H1 (cell line): ENCODE measurements around the gene PDE4D. TPM values are rescaled to one million over a fixed set of nuclear protein-coding genes. Genes with fewer than 3 reads are reported as not detected.

Experiments used
- CTCF ChIA-PET: fragments of 300-600 bp; sonication (Branson Sonifier 250); formaldehyde crosslinking; loops from one replicate; lab custom pipeline; 2021; ENCODE audit not compliant: partially characterized antibody; lab: Charles Lee
- POLR2A ChIA-PET: fragments of 300-600 bp; sonication (Branson Sonifier 250); formaldehyde crosslinking; loops from one replicate; lab custom pipeline; 2021; ENCODE audit warnings: inconsistent platforms; ENCODE audit not compliant: partially characterized antibody; lab: Charles Lee
- DNase-seq, 2 experiments: peaks; one replicate each; pipeline versions ENCODE4 v3.0.0 to v3.0.0-alpha.2; 2010 to 2022; ENCODE audit warnings: low spot score in 2 of 2, low read depth in 1 of 2, mixed read lengths in 1 of 2
- FAIRE-seq: peaks from 2 replicates; lab custom pipeline; 2011; peaks lifted over from hg19 to GRCh38; lab: Jason Lieb, UNC
- H2AFZ ChIP-seq: 2 replicates; pipeline ENCODE4 v1.8.1; 2012; ENCODE audit warnings: low read length, inconsistent platforms
- H2AK5ac ChIP-seq: 2 replicates; pipeline ENCODE4 v1.6.1; 2013; ENCODE audit warnings: low read depth, low read length
- H2BK120ac ChIP-seq: replicated peaks from 2 replicates; pipeline ENCODE3; 2013; ENCODE audit warnings: low read depth, low read length, inconsistent platforms
- H2BK12ac ChIP-seq: 2 replicates; pipeline ENCODE4 v1.6.1; 2013; ENCODE audit warnings: low read depth, low read length
- H2BK15ac ChIP-seq: 2 replicates; pipeline ENCODE4 v1.6.1; 2013; ENCODE audit warnings: low read length
- H2BK20ac ChIP-seq: 2 replicates; pipeline ENCODE4 v1.6.1; 2013; ENCODE audit warnings: low read length
- H2BK5ac ChIP-seq: 2 replicates; pipeline ENCODE4 v1.6.1; 2013; ENCODE audit warnings: low read depth, low read length
- H3K14ac ChIP-seq: 2 replicates; pipeline ENCODE4 v1.6.1; 2013; ENCODE audit warnings: inconsistent platforms; ENCODE audit not compliant: insufficient read length
- H3K18ac ChIP-seq: 2 replicates; pipeline ENCODE4 v1.6.1; 2013; ENCODE audit warnings: low read length; ENCODE audit errors: extremely low read depth
- H3K23ac ChIP-seq: 2 replicates; pipeline ENCODE4 v1.6.1; 2013; ENCODE audit warnings: inconsistent platforms; ENCODE audit not compliant: insufficient read length
- H3K23me2 ChIP-seq: 2 replicates; pipeline ENCODE4 v1.6.1; 2013; ENCODE audit warnings: low read depth, low read length
- H3K27ac ChIP-seq: 2 replicates; pipeline ENCODE4 v1.6.1; 2011; ENCODE audit warnings: low read depth, low read length, inconsistent platforms
- H3K27me3 ChIP-seq, 4 experiments: replicated peaks in 1 of 4; 1 replicate in 1 of 4; 2 replicates in 3 of 4; pipeline versions ENCODE4 v1.6.1 to v1.8.1; 2011 to 2013; ENCODE audit warnings: low read length in 3 of 4, mild to moderate bottlenecking in 3 of 4, inconsistent platforms in 2 of 4, mixed read lengths in 2 of 4, moderate library complexity in 1 of 4; ENCODE audit not compliant: control insufficient read depth in 3 of 4, insufficient read depth in 3 of 4; ENCODE audit errors: extremely low read depth in 1 of 4
- H3K36me3 ChIP-seq, 4 experiments: 2 replicates each; pipeline versions ENCODE4 v1.6.1 to v1.8.1; 2011 to 2013; ENCODE audit warnings: mild to moderate bottlenecking in 4 of 4, low read length in 3 of 4, moderate library complexity in 2 of 4, control low read depth in 1 of 4, inconsistent platforms in 1 of 4; ENCODE audit not compliant: insufficient read depth in 4 of 4, control insufficient read depth in 2 of 4
- H3K4ac ChIP-seq: replicated peaks from 2 replicates; pipeline ENCODE3; 2013; ENCODE audit warnings: low read length, low read depth, mixed read lengths, inconsistent platforms; ENCODE audit not compliant: insufficient read length
- H3K4me1 ChIP-seq, 4 experiments: replicated peaks in 1 of 4; 1 replicate in 1 of 4; 2 replicates in 3 of 4; pipeline versions ENCODE4 v1.6.1 to v1.8.1; 2011 to 2013; ENCODE audit warnings: low read length in 3 of 4, inconsistent platforms in 2 of 4, mixed read lengths in 1 of 4; ENCODE audit not compliant: insufficient read depth in 4 of 4, control insufficient read depth in 3 of 4
- H3K4me2 ChIP-seq, 2 experiments: 2 replicates each; pipeline versions ENCODE4 v1.6.1 to v1.8.1; 2011 to 2013; ENCODE audit warnings: low read depth in 2 of 2, low read length in 2 of 2, control low read depth in 1 of 2, inconsistent platforms in 1 of 2, mild to moderate bottlenecking in 1 of 2; ENCODE audit not compliant: insufficient read depth in 1 of 2
- H3K4me3 ChIP-seq, 4 experiments: fragments of 200-600, 300-600 bp in 1 of 4; sonication (generic), shearing (Covaris generic), sonication (Bioruptor Twin) in 1 of 4; 2 replicates each; pipeline versions ENCODE4 v1.5.1 to v1.8.1; 2011 to 2016; ENCODE audit warnings: low read length in 4 of 4, low read depth in 3 of 4, control low read depth in 2 of 4, inconsistent platforms in 2 of 4, mild to moderate bottlenecking in 2 of 4, mixed read lengths in 1 of 4, moderate library complexity in 1 of 4; ENCODE audit not compliant: insufficient read depth in 2 of 4; ENCODE audit errors: extremely low read depth in 1 of 4
- H3K56ac ChIP-seq: replicated peaks from 2 replicates; pipeline ENCODE3; 2013; ENCODE audit warnings: low read depth, mild to moderate bottlenecking, mixed read lengths, low read length, inconsistent platforms; ENCODE audit not compliant: insufficient read length
- H3K79me1 ChIP-seq: 2 replicates; pipeline ENCODE4 v1.6.1; 2013; ENCODE audit warnings: low read depth, low read length, control low read depth
- H3K79me2 ChIP-seq, 2 experiments: 2 replicates each; pipeline versions ENCODE4 v1.6.1 to v1.8.1; 2012 to 2013; ENCODE audit warnings: low read length in 2 of 2, mild to moderate bottlenecking in 2 of 2, inconsistent platforms in 1 of 2; ENCODE audit not compliant: insufficient read depth in 2 of 2, control insufficient read depth in 1 of 2
- H3K9ac ChIP-seq, 4 experiments: replicated peaks in 1 of 4; 1 replicate in 1 of 4; 2 replicates in 3 of 4; pipeline versions ENCODE4 v1.6.1 to v1.8.1; 2011 to 2013; ENCODE audit warnings: low read depth in 3 of 4, low read length in 3 of 4, control low read depth in 2 of 4, mild to moderate bottlenecking in 2 of 4, moderate library complexity in 2 of 4, inconsistent platforms in 1 of 4; ENCODE audit errors: extremely low read depth in 1 of 4
- H3K9me3 ChIP-seq, 2 experiments: 2 replicates each; pipeline versions ENCODE4 v1.6.1 to v1.8.1; 2012 to 2013; ENCODE audit warnings: mild to moderate bottlenecking in 2 of 2, moderate library complexity in 2 of 2, control low read depth in 1 of 2, inconsistent platforms in 1 of 2, low read depth in 1 of 2, low read length in 1 of 2, mixed read lengths in 1 of 2; ENCODE audit not compliant: insufficient read depth in 2 of 2
- H4K20me1 ChIP-seq, 2 experiments: replicated peaks in 1 of 2; 2 replicates each; pipeline versions ENCODE3 to v1.8.1; 2011 to 2013; ENCODE audit warnings: inconsistent platforms in 2 of 2, low read length in 2 of 2, mild to moderate bottlenecking in 1 of 2; ENCODE audit not compliant: insufficient read depth in 2 of 2, control insufficient read depth in 1 of 2
- H4K5ac ChIP-seq: 2 replicates; pipeline ENCODE4 v1.6.1; 2013; ENCODE audit warnings: low read length, low read depth, mixed read lengths, inconsistent platforms; ENCODE audit not compliant: insufficient read length
- H4K8ac ChIP-seq: 2 replicates; pipeline ENCODE4 v1.8.0; 2013; ENCODE audit warnings: mild to moderate bottlenecking, moderate library complexity, low read length, inconsistent platforms; ENCODE audit not compliant: insufficient read depth; ENCODE audit errors: extremely low read depth
- H4K91ac ChIP-seq: replicated peaks from 2 replicates; pipeline ENCODE3; 2013; ENCODE audit warnings: low read length, mixed read lengths, inconsistent platforms; ENCODE audit not compliant: insufficient read length
- ASH2L ChIP-seq: fragments of 200-600, 300-600 bp; sonication (generic); IDR thresholded peaks from one replicate; pipeline ENCODE4 v1.7.1; 2017; ENCODE audit warnings: low read length
- ATF2 ChIP-seq: IDR thresholded peaks from 2 replicates; pipeline ENCODE4 v1.6.1; 2012; ENCODE audit warnings: low read length, inconsistent platforms
- BCL11A ChIP-seq, 2 experiments: IDR thresholded peaks; one replicate each; pipeline ENCODE4 v1.6.1; 2011; ENCODE audit warnings: low read depth in 2 of 2, low read length in 2 of 2, mild to moderate bottlenecking in 2 of 2
- CBX5 ChIP-seq: fragments of 300-800, 300-1000 bp; sonication (generic); IDR thresholded peaks from 2 replicates; pipeline ENCODE4 v1.7.1; 2016; ENCODE audit warnings: antibody characterized with exemption, low read length, low read depth
- CEBPB ChIP-seq: IDR thresholded peaks from 2 replicates; pipeline ENCODE4 v1.6.1; 2012; ENCODE audit warnings: low read depth, low read length
- CREB1 ChIP-seq: IDR thresholded peaks from 2 replicates; pipeline ENCODE4 v1.6.1; 2012; ENCODE audit warnings: inconsistent platforms
- JUND ChIP-seq: IDR thresholded peaks from 2 replicates; pipeline ENCODE4 v1.6.1; 2011; ENCODE audit warnings: mild to moderate bottlenecking, improper control_type of control experiment, low read length
- KDM1A ChIP-seq: fragments of 200-600, 300-600 bp; sonication (generic); IDR thresholded peaks from 2 replicates; pipeline ENCODE4 v1.7.1; 2016; ENCODE audit warnings: mild to moderate bottlenecking, low read length, borderline replicate concordance
- NRF1 ChIP-seq: IDR thresholded peaks from 2 replicates; pipeline ENCODE4 v1.6.1; 2011; ENCODE audit warnings: mild to moderate bottlenecking, low read depth, low read length, improper control_type of control experiment
- WGBS, 2 experiments: shearing (Covaris generic) in 1 of 2; methylation state at CpG; one replicate each; pipeline versions ENCODE4 v1.1.6 to v1.1.7; 2013 to 2015; ENCODE audit warnings: low lambda C conversion rate in 2 of 2, mixed read lengths in 2 of 2, inconsistent platforms in 1 of 2, low coverage in 1 of 2, missing lambda C conversion rate in 1 of 2; ENCODE audit not compliant: insufficient replicate concordance in 2 of 2, insufficient coverage in 1 of 2, insufficient read length in 1 of 2; ENCODE audit errors: extremely low coverage in 1 of 2, missing lambda C conversion rate in 1 of 2; 5-methylcytosine and 5-hydroxymethylcytosine counted together
- polyA plus RNA-seq, 7 experiments: library from polyadenylated mRNA; depleted of rRNA in 3 of 7; stranded (reverse) in 5 of 7; unstranded in 2 of 7; fragments of >200 nt in 5 of 7; fragments of 200-250 nt in 2 of 7; gene quantifications; 1 replicate in 5 of 7; 2 replicates in 1 of 7; 4 replicates in 1 of 7; pipeline versions ENCODE4 v1.2.1 to v1.2.3, GENCODE V29; 2011 to 2013; ENCODE audit warnings: missing spikeins in 2 of 7, mixed read lengths in 2 of 7
- total RNA-seq: library from RNA; stranded (reverse); fragmentation: NEBNext Ultra II Directional; extraction: Animal tissue kit (Norgen Biotek cat#: 25700); gene quantifications from 2 replicates; pipeline ENCODE4 v1.2.1, GENCODE V29; 2021

Gene PDE4D
- total and polyA plus RNA-seq, 2 of the 8 experiments (the other 6 are each of a cell fraction or from before 2014, with no cell fraction given) = 2.3 to 3.7 TPM

- Histone ChIP-seq H4K8ac (no peak overlapping the region), H2BK120ac (no peak overlapping the region), H3K9ac (no peak overlapping the region), H4K5ac (no peak overlapping the region), H4K91ac (no peak overlapping the region), H3K27me3 (no peaks in the 10 kb centered on the region), H3K23me2 (peaks cover 2% of the 10 kb centered on the region; the same call in 1 of the 2 replicates), H3K18ac (no peak overlapping the region), H3K27ac (no peak overlapping the region), H2BK5ac (no peak overlapping the region), H3K4ac (no peak overlapping the region), H4K20me1 (no peaks in the 10 kb centered on the region), H3K56ac (no peak overlapping the region), H3K14ac (no peak overlapping the region), H2BK20ac (no peak overlapping the region), H3K36me3 (no peaks in the 10 kb centered on the region), H3K4me3 (no peak overlapping the region), H3K23ac (no peak overlapping the region), H3K4me1 (peaks cover 0 to 2% (median 0%) of the 10 kb centered on the region in 4 experiments; a peak in 1 of 7 replicates), H3K9me3 (no peaks in the 10 kb centered on the region), H2BK12ac (no peak overlapping the region), H3K4me2 (no peak overlapping the region), H3K79me2 (no peaks in the 10 kb centered on the region), H3K79me1 (no peaks in the 10 kb centered on the region), H2AK5ac (no peak overlapping the region), H2AFZ (no peak overlapping the region), H2BK15ac (no peak overlapping the region)
- DNase-seq (no peak), FAIRE-seq (no peak)
- 96% methylated on average over 1 of the region's 1 CpG; no CpG with 5 or more reads in 1 of the 2 experiments for WGBS, 2 experiments
- CTCF ChIA-PET = no interaction called here
- POLR2A ChIA-PET = no interaction called here
- TF ChIP-seq NRF1 (no peak), CREB1 (no peak), ASH2L (no peak), JUND (no peak), KDM1A (no peak), BCL11A (IDR thresholded peaks at IDR 0.05; ENCODE audit: low read depth in 2 of 2, low read length in 2 of 2) (no peak), CEBPB (no peak), CBX5 (no peak), ATF2 (no peak)
Observed at GRCh38 chr5:59758566-59758965, 135.0 kb downstream of the PDE4D start.
